ENCODE results near the gene GPC4.

Gene GPC4

DNA sequence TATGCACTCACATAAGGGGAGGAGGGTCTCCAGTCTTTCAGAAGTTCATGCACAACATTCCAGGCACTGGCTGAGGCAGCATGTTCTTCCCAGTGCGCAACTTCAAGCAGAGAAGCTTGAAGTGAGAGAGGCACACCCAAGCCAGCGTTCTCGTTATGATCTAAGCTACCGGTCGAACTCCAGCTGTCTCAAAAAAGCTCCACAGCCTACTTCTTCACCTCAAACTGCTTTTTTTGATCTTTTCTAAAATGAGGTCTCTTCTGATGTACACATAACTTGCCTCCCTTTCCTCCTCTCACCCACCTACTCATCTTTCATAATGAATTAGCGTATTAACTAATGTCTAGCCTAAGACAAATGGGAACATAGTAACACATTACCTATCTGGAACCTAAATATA lies 25.3 kb downstream of the GPC4 start:
- no peak for DNase-seq
- no peaks in the 10 kb centered on the region for H3K36me3 ChIP-seq

DNA sequence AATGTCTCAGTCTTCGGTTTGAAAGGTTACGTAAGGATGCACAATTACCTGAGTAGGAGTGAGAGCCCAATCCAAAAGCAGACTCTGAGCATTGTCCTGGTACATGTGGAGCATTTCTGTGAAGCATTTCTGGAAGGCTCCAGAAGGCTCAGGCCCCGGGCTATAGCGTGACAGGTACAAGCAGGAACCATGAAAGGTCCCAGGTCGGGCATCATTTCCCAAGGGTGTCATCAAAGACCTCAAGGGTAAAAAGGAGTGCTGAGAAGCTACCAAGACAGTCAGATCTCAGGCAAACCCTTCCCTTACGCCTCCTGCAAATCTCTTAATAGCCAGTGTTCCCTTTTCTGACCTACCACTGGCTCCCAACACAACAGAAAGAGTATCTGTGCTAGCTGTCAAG lies 30.8 kb downstream of the GPC4 start:
- peaks cover 0 to 15% (median 0%) of the 10 kb centered on the region in 4 donors for H3K4me1 ChIP-seq
- no peaks in the 10 kb centered on the region for H3K9me3 ChIP-seq
- no peaks in the 10 kb centered on the region for H3K27me3 ChIP-seq
- H3K27ac ChIP-seq, result no peak overlapping the region
- no peak overlapping the region for H3K4me3 ChIP-seq
- DNase-seq, result no peak
- intact Hi-C loops (cut with DNase I; ENCODE audit: low total_unique reads), result no loop called here
- TF ChIP-seq, protein P1, sequence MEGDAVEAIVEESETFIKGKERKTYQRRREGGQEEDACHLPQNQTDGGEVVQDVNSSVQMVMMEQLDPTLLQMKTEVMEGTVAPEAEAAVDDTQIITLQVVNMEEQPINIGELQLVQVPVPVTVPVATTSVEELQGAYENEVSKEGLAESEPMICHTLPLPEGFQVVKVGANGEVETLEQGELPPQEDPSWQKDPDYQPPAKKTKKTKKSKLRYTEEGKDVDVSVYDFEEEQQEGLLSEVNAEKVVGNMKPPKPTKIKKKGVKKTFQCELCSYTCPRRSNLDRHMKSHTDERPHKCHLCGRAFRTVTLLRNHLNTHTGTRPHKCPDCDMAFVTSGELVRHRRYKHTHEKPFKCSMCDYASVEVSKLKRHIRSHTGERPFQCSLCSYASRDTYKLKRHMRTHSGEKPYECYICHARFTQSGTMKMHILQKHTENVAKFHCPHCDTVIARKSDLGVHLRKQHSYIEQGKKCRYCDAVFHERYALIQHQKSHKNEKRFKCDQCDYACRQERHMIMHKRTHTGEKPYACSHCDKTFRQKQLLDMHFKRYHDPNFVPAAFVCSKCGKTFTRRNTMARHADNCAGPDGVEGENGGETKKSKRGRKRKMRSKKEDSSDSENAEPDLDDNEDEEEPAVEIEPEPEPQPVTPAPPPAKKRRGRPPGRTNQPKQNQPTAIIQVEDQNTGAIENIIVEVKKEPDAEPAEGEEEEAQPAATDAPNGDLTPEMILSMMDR (IDR thresholded peaks at IDR 0.05), result no peak
- no peaks in the 10 kb centered on the region for H3K36me3 ChIP-seq

More for the DNA sequence above, 25.3 kb downstream of the GPC4 start:
- H3K27me3 ChIP-seq, result no peaks in the 10 kb centered on the region
- intact Hi-C loops (cut with DNase I; ENCODE audit: low total_unique reads), result no loop called here
- no peak overlapping the region for H3K27ac ChIP-seq
- no peaks in the 10 kb centered on the region for H3K9me3 ChIP-seq
- H3K4me1 ChIP-seq, result peaks cover 0 to 23% (median 0%) of the 10 kb centered on the region in 4 donors
- H3K4me3 ChIP-seq, result no peak overlapping the region
- TF ChIP-seq, protein P1 (IDR thresholded peaks at IDR 0.05), result no peak

DNA sequence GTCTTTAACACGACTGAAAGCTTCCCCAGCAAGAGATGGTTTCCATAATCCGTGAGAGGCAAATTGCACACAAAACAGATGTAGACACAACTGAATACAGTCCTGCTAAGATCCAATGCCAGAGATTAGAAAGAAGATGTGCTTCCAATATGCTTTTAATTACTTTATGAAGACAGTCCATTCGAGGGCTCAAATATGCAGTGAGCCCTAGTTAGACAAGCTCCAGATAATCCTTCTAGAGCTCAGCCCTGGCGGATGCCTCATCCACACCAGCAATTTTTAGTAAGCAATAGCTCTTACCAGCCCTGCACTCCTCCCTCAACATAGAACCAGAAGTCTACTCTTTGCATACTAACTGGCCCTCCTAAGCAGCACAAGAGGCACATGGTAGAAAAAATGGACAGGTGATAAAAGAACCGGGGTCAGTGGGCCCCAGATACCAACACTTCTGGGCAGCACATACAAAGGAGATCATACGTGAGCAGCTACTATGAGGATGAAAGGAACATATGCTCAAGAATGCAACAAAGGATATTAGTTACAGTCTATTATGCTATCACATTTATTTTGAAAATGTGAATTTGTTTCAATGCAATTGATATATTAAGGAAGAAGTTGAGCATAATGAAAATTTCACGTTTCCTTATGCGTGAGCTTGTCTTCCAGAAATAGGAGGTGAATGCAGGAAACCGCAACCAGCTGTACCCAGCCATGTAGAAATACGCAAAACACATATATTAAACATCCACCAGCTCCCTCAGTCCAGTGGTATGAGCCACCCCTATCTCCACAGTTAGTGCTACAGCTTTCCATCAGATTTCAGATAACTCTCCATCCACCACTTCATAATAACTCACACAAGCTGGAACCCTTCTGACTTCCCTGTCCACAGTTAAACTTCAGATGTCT lies 34.3 kb downstream of the GPC4 start:
- DNase-seq, result no peak
- no peak overlapping the region for H3K4me3 ChIP-seq
- peaks cover 0 to 22% (median 2%) of the 10 kb centered on the region in 4 donors for H3K4me1 ChIP-seq
- no peaks in the 10 kb centered on the region for H3K36me3 ChIP-seq
- H3K27ac ChIP-seq, result no peak overlapping the region
- H3K27me3 ChIP-seq, result no peaks in the 10 kb centered on the region
- no peaks in the 10 kb centered on the region for H3K9me3 ChIP-seq
- TF ChIP-seq, protein P1 (IDR thresholded peaks at IDR 0.05), result no peak
- intact Hi-C loops (cut with DNase I; ENCODE audit: low total_unique reads), result no loop called here

DNA sequence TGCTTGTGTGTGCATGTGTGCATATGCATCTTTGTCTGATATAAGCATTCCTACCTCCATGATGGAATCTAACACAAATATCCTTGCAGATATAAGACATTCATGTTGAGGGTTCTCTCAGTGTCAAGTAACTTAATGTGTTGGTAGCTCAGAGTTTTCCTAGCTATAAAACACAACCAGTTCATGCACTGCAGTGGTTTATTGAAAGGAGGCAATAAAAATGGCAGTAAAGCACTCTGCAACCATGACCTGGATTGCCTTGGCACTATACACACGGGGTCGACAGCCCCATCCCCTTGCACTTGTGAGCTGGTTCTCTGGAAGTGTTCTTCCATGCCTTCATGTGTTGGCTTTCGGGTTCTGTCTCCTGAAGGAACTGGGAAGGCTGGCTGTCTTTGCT lies 38.9 kb downstream of the GPC4 start:
- no peaks in the 10 kb centered on the region for H3K9me3 ChIP-seq
- peaks cover 0 to 39% (median 2%) of the 10 kb centered on the region in 4 donors for H3K4me1 ChIP-seq
- peak overlapping the region in 1 of 2 donors; percentile 41 for H3K27ac ChIP-seq
- no peak for DNase-seq
- intact Hi-C loops (cut with DNase I; ENCODE audit: low total_unique reads), result no loop called here
- TF ChIP-seq, protein P1 (IDR thresholded peaks at IDR 0.05), result no peak
- H3K36me3 ChIP-seq, result no peaks in the 10 kb centered on the region
- no peaks in the 10 kb centered on the region for H3K27me3 ChIP-seq
- H3K4me3 ChIP-seq, result no peak overlapping the region

DNA sequence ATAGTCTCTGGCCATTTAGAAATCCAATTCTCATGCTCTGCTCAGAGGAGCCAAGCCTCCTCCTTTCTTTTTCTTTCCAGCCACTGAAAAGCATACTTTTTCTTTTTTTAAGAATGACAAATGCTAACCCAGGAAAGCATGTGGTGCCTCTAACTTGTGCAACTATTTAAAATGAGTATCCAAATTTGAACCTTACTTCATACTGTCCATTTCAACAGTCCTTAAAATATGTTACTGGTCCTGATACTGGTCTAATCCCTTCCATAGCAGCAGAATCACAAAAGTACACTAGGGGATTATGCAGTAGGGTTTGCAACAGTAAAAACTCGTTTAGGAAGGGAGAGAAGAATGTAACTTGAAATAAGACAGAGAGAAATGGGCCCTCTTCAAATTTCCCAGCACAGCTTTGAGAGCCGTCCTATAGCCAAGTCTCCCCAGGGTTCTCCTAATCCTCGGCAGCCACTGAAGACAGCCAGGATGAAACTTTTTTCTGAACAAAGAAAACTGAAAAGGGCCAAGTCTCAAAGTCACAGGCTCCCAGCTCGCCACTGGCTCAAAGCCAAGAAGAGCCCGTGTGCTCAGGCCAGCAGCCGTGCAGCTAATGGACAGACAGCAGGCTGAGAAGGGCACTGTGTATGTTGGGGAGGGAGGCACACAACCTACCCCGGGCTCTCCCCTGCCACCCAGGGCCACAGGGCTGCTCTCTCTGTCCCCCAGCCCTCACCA lies 39.5 kb downstream of the GPC4 start:
- intact Hi-C loops (cut with DNase I; ENCODE audit: low total_unique reads), result no loop called here
- Histone ChIP-seq H3K27me3 (no peaks in the 10 kb centered on the region), H3K9me3 (no peaks in the 10 kb centered on the region), H3K27ac (peak overlapping the region; percentile 41 to 44), H3K4me1 (peaks cover 0 to 39% (median 2%) of the 10 kb centered on the region in 4 donors), H3K4me3 (no peak overlapping the region), H3K36me3 (no peaks in the 10 kb centered on the region)
- TF ChIP-seq, protein P1 (IDR thresholded peaks at IDR 0.05), result no peak
- DNase-seq, result peak in 1 of 2 donors; percentile 60
